Glutamatergic neuron (in vitro differentiated cells): ENCODE data around the gene EIF4G3. TPM values are rescaled to one million over a fixed set of nuclear protein-coding genes. Genes with fewer than 3 reads are reported as not detected.
"Not testable (repeated sequence)": the region's sequence is repeated elsewhere in the genome, so short reads cannot be mapped to it uniquely, and the experiment has no call there.

Experiments
- DNase-seq: peaks from one replicate; pipeline ENCODE4 v3.0.0; 2022
- H3K27ac Mint-ChIP-seq: one replicate; pipeline ENCODE4 v1.8.0; 2020; ENCODE audit warnings: mild to moderate bottlenecking, mixed read lengths, inconsistent platforms; ENCODE audit not compliant: unreplicated experiment
- H3K27me3 Mint-ChIP-seq: one replicate; pipeline ENCODE4 v1.8.0; 2020; ENCODE audit warnings: mild to moderate bottlenecking, moderate library complexity, mixed read lengths, inconsistent platforms; ENCODE audit not compliant: unreplicated experiment
- H3K36me3 Mint-ChIP-seq: one replicate; pipeline ENCODE4 v1.8.0; 2020; ENCODE audit warnings: mild to moderate bottlenecking, mixed read lengths, inconsistent platforms; ENCODE audit not compliant: unreplicated experiment
- H3K4me1 Mint-ChIP-seq: one replicate; pipeline ENCODE4 v1.8.0; 2020; ENCODE audit warnings: mild to moderate bottlenecking, low read depth, mixed read lengths, inconsistent platforms; ENCODE audit not compliant: unreplicated experiment
- H3K4me3 Mint-ChIP-seq: one replicate; pipeline ENCODE4 v1.8.0; 2020; ENCODE audit warnings: mild to moderate bottlenecking, mixed read lengths, inconsistent platforms; ENCODE audit not compliant: unreplicated experiment
- H3K9me3 Mint-ChIP-seq: one replicate; pipeline ENCODE4 v1.8.0; 2020; ENCODE audit warnings: mild to moderate bottlenecking, moderate library complexity, mixed read lengths, inconsistent platforms; ENCODE audit not compliant: unreplicated experiment
- CTCF ChIP-seq: fragments of 200-600 bp; sonication (generic); IDR thresholded peaks from one replicate; pipeline ENCODE4 v1.5.0; 2021; ENCODE audit not compliant: partially characterized antibody, unreplicated experiment
- total RNA-seq: library from RNA; stranded (reverse); fragmentation: NEBNext Ultra II Directional; extraction: Animal tissue kit (Norgen Biotek cat#: 25700); gene quantifications from one replicate; pipeline ENCODE4 v1.2.1, GENCODE V29; 2021; ENCODE audit not compliant: unreplicated experiment

The EIF4G3 gene
- total RNA-seq, 1 donor from 2014 or later: 100 TPM

GRCh38 chr1:20867847-20868246, 308.9 kb downstream of the EIF4G3 start:
- Mint-ChIP-seq H3K36me3 (no peaks in the 10 kb centered on the region), H3K27me3 (no peaks in the 10 kb centered on the region), H3K4me3 (no peak overlapping the region), H3K27ac (no peak overlapping the region), H3K4me1 (no peaks in the 10 kb centered on the region), H3K9me3 (no peaks in the 10 kb centered on the region)
- TF ChIP-seq CTCF: no peak
- no peak for DNase-seq

GRCh38 chr1:20867062-20867461, 309.6 kb downstream of the EIF4G3 start:
- no peaks in the 10 kb centered on the region for H3K4me1 Mint-ChIP-seq
- no peaks in the 10 kb centered on the region for H3K27me3 Mint-ChIP-seq
- no peak for TF ChIP-seq CTCF
- DNase-seq: no peak
- H3K36me3 Mint-ChIP-seq: no peaks in the 10 kb centered on the region
- no peak overlapping the region for H3K4me3 Mint-ChIP-seq
- no peak overlapping the region for H3K27ac Mint-ChIP-seq
- H3K9me3 Mint-ChIP-seq: no peaks in the 10 kb centered on the region

GRCh38 chr1:20865001-20865400, 311.7 kb downstream of the EIF4G3 start:
- Mint-ChIP-seq H3K9me3 (no peaks in the 10 kb centered on the region), H3K27me3 (no peaks in the 10 kb centered on the region), H3K36me3 (no peaks in the 10 kb centered on the region), H3K4me3 (no peak overlapping the region), H3K27ac (no peak overlapping the region), H3K4me1 (no peaks in the 10 kb centered on the region)
- no peak for TF ChIP-seq CTCF
- no peak for DNase-seq

- Mint-ChIP-seq H3K36me3 (no peaks in the 10 kb centered on the region), H3K4me3 (no peak overlapping the region), H3K9me3 (peaks cover 2% of the 10 kb centered on the region), H3K27ac (no peak overlapping the region), H3K4me1 (no peaks in the 10 kb centered on the region), H3K27me3 (peaks cover 2% of the 10 kb centered on the region)
- DNase-seq: no peak
- no peak for TF ChIP-seq CTCF
These were observed 322.2 kb downstream of the EIF4G3 start for GRCh38 chr1:20854529-20854928.

GRCh38 chr1:20851791-20852190, 324.9 kb downstream of the EIF4G3 start:
- not testable (repeated sequence) for H3K9me3 Mint-ChIP-seq, H3K27me3 Mint-ChIP-seq, H3K4me1 Mint-ChIP-seq, DNase-seq, H3K36me3 Mint-ChIP-seq, H3K27ac Mint-ChIP-seq, H3K4me3 Mint-ChIP-seq

GRCh38 chr1:20850021-20850420, 326.7 kb downstream of the EIF4G3 start:
- no peaks in the 10 kb centered on the region for H3K36me3 Mint-ChIP-seq
- no peak overlapping the region for H3K4me3 Mint-ChIP-seq
- no peak for TF ChIP-seq CTCF
- no peak overlapping the region for H3K27ac Mint-ChIP-seq
- DNase-seq: no peak
- H3K4me1 Mint-ChIP-seq: no peaks in the 10 kb centered on the region
- H3K27me3 Mint-ChIP-seq: no peaks in the 10 kb centered on the region
- H3K9me3 Mint-ChIP-seq: peaks cover 2% of the 10 kb centered on the region
